Vagina (tissue), 2 donors: Measurements from ENCODE around the gene FOXRED1. TPM values are rescaled to one million over a fixed set of nuclear protein-coding genes. Genes with fewer than 3 reads are reported as not detected.

Source experiments
- DNase-seq, 2 donors: peaks; one replicate each; pipeline ENCODE4 v3.0.0-alpha.2; 2017; ENCODE audit errors: extremely low spot score in 2 of 2
- H3K27ac ChIP-seq: fragments of 200-600 bp; sonication (generic); one replicate; pipeline ENCODE4 v1.5.1; 2019
- H3K27me3 ChIP-seq: fragments of 200-600 bp; sonication (generic); one replicate; pipeline ENCODE4 v1.5.1; 2019
- H3K36me3 ChIP-seq, 2 donors: fragments of 200-600 bp; sonication (generic); one replicate each; pipeline ENCODE4 v1.5.1; 2017 to 2019
- H3K4me1 ChIP-seq: fragments of 200-600 bp; sonication (generic); one replicate; pipeline ENCODE4 v1.5.1; 2019
- H3K4me3 ChIP-seq, 2 donors: fragments of 200-600 bp; sonication (generic); 1 replicate in 1 of 2; 2 replicates in 1 of 2; pipeline ENCODE4 v1.5.1; 2016 to 2019
- H3K9me3 ChIP-seq: fragments of 200-600 bp; sonication (generic); one replicate; pipeline ENCODE4 v1.5.1; 2019
- POLR2A ChIP-seq, 2 donors: fragments of 450-650 bp; IDR thresholded peaks; one replicate each; pipeline ENCODE4 v1.6.1; 2017; ENCODE audit warnings: antibody characterized with exemption in 2 of 2, mild to moderate bottlenecking in 2 of 2, moderate library complexity in 2 of 2
- POLR2AphosphoS5 ChIP-seq, 2 donors: sonication (generic); formaldehyde crosslinking; IDR thresholded peaks; one replicate each; pipeline ENCODE4 v1.9.0; 2017; ENCODE audit warnings: antibody characterized with exemption in 2 of 2, mild to moderate bottlenecking in 2 of 2, low read depth in 1 of 2; ENCODE audit not compliant: insufficient read depth in 1 of 2
- intact Hi-C: fragments of 100-400 bp; cut with DNase I; formaldehyde crosslinking; loops from one replicate; pipeline ENCODE4 v1.15.1; 2023
- total RNA-seq: library from RNA; depleted of rRNA; stranded (reverse); fragments of >200 nt; gene quantifications from one replicate; pipeline ENCODE4 v1.2.3, GENCODE V29; 2016
- TF ChIP-seq, protein P1 (sequence below), 3 experiments: fragments of 450-650 bp in 2 of 3; fragments of 200-600 bp in 1 of 3; sonication (generic) in 1 of 3; IDR thresholded peaks; one replicate each; pipeline ENCODE4 v1.5.1; 2017 to 2019; ENCODE audit warnings: antibody characterized with exemption in 3 of 3, mild to moderate bottlenecking in 2 of 3, moderate library complexity in 2 of 3

Gene FOXRED1
- 16.7 TPM for total RNA-seq

DNA sequence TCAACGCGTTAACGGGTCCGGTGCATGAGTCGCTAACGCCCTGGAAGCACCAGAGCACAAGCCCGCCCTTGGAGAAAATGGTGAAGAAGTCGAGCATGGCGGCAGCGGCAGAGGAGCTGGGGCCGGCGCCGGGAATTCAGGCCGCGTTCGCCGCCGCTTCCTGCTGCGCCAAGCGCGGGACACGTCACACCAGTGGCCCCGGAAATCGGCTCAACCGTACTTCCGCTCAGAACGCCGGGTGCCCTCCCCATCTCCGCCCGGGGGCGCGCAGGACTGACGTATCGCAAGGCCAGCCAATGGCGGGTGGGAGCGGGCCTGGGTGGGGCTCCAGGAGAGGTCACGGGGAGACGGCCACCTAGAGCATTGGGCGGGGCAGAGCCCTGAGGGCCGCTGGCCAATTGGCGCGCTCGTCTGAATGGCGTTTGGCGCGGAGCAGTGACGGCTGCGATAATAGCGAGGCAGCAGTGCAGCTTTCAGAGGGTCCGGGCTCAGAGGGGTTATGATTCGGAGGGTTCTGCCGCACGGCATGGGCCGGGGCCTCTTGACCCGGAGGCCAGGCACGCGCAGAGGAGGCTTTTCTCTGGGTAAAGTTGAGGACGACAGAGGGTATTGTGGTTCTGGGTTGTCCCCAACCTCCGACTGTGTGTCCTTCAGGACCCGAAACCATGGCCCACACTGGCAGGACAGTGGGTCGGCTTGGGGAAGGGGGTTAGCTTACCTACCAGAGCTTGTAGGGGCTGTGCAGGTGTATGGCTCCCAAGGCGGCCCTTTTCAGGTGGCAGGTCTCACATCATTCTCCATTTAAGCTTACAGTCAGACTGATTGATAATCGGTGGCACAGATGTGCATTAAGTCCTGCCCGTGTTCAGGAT is at the start of gene FOXRED1, which contains the start of gene SRPRA:
Gene FOXRED1 (plus strand): TSS at position 447 of the 872 bp plus-strand sequence. CDS start 53 bp downstream, at position 500.
Gene SRPRA (minus strand): TSS at position 188 of the 872 bp plus-strand sequence. CDS start 91 bp downstream, at position 97.
- Histone ChIP-seq H3K4me1 (peaks cover 21% of the 10 kb centered on the region), H3K36me3 (peaks cover 0 to 37% of the 10 kb centered on the region in 2 donors), H3K4me3 (peak within 1 kb of the TSS; percentile 87 to 92), H3K27me3 (no peaks in the 10 kb centered on the region), H3K27ac (peak within 1 kb of the TSS; percentile 92), H3K9me3 (no peaks in the 10 kb centered on the region)
- peak; percentile 99 for DNase-seq
- TF ChIP-seq, protein P1, sequence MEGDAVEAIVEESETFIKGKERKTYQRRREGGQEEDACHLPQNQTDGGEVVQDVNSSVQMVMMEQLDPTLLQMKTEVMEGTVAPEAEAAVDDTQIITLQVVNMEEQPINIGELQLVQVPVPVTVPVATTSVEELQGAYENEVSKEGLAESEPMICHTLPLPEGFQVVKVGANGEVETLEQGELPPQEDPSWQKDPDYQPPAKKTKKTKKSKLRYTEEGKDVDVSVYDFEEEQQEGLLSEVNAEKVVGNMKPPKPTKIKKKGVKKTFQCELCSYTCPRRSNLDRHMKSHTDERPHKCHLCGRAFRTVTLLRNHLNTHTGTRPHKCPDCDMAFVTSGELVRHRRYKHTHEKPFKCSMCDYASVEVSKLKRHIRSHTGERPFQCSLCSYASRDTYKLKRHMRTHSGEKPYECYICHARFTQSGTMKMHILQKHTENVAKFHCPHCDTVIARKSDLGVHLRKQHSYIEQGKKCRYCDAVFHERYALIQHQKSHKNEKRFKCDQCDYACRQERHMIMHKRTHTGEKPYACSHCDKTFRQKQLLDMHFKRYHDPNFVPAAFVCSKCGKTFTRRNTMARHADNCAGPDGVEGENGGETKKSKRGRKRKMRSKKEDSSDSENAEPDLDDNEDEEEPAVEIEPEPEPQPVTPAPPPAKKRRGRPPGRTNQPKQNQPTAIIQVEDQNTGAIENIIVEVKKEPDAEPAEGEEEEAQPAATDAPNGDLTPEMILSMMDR (IDR thresholded peaks at IDR 0.05), result no peak
- TF ChIP-seq POLR2AphosphoS5 (IDR thresholded peaks at IDR 0.05; ENCODE audit: insufficient read depth in 1 of 2, low read depth in 1 of 2) (peak; percentile 96), POLR2A (IDR thresholded peaks at IDR 0.05) (peak in 1 of 2 donors; percentile 70)
- intact Hi-C loops, result loop anchor here (10.0 kb wide), 1 partner anchor 54 kb away; the partner anchor contains the start of genes FAM118B and RPUSD4

GRCh38 chr11:126219547-126219946 is 49.4 kb upstream of the FOXRED1 start:
- no peak overlapping the region for H3K27ac ChIP-seq
- TF ChIP-seq POLR2A (IDR thresholded peaks at IDR 0.05), result no peak
- no peak for TF ChIP-seq POLR2AphosphoS5 (IDR thresholded peaks at IDR 0.05; ENCODE audit: insufficient read depth in 1 of 2, low read depth in 1 of 2)
- TF ChIP-seq, protein P1 (IDR thresholded peaks at IDR 0.05), result no peak
- intact Hi-C loops, result loop anchor here (10.0 kb wide), 1 partner anchor 45 kb away; the partner anchor contains the start of genes FOXRED1 and SRPRA
- no peaks in the 10 kb centered on the region for H3K27me3 ChIP-seq
- DNase-seq, result no peak
- no peaks in the 10 kb centered on the region for H3K9me3 ChIP-seq
- no peak overlapping the region for H3K4me3 ChIP-seq
- H3K4me1 ChIP-seq, result no peaks in the 10 kb centered on the region
- H3K36me3 ChIP-seq, result no peaks in the 10 kb centered on the region

DNA sequence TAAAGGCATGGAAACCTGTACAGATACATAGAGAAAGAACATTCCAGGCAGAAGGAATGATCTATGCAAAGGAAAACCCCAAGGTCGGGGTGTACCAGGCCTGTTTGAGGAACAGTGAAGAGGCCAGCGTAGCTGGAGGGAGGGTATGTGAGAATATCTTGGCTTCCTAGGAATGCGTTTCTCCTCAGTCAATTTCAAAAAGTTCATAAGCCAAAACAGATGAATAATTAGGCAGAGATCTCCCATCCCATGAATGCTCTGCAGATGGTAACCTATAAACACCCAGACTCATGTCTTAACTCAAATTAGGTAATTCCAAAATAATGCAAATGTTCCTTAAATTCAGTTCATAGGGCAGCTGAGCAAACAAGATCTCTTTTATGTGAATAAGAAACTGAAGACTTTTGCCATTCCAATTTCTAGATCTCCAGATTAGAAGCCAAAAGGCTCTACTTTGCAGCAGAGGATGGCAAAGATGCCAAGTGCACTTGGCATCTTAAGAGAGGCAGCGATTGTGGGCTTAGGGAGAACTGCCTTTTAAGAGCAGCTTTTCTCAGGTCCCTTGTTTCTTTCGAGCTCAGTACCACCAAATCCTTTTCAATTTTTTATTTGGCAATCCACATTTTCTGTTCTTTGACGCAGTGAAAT is 44.2 kb upstream of the FOXRED1 start:
- Histone ChIP-seq H3K36me3 (no peaks in the 10 kb centered on the region), H3K27ac (no peak overlapping the region), H3K9me3 (no peaks in the 10 kb centered on the region), H3K27me3 (no peaks in the 10 kb centered on the region), H3K4me1 (no peaks in the 10 kb centered on the region), H3K4me3 (no peak overlapping the region)
- TF ChIP-seq, protein P1 (IDR thresholded peaks at IDR 0.05), result no peak
- TF ChIP-seq POLR2A (IDR thresholded peaks at IDR 0.05) (no peak), POLR2AphosphoS5 (IDR thresholded peaks at IDR 0.05; ENCODE audit: insufficient read depth in 1 of 2, low read depth in 1 of 2) (no peak)
- no peak for DNase-seq
- intact Hi-C loops, result no loop called here

DNA sequence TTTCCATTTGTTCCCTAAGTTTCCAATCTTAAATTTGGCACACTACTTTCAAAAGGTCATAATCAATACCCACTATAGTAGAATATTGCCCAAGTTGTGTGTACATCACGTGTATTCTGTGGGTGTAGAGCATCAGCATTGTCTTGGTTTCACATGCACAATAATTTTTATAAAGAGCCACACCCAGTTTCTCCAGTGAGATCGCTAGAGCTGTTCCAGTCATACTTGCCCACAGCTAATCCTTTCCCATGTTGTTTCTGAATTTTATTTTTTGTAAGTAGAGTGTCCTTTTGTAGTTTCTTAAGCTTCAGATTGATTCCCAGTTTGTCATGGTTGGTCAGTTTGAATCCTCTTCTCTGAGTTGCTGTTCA is 43.7 kb upstream of the FOXRED1 start:
- H3K27me3 ChIP-seq, result no peaks in the 10 kb centered on the region
- H3K36me3 ChIP-seq, result no peaks in the 10 kb centered on the region
- intact Hi-C loops, result no loop called here
- no peaks in the 10 kb centered on the region for H3K9me3 ChIP-seq
- no peak overlapping the region for H3K27ac ChIP-seq
- no peaks in the 10 kb centered on the region for H3K4me1 ChIP-seq
- H3K4me3 ChIP-seq, result no peak overlapping the region
- TF ChIP-seq, protein P1 (IDR thresholded peaks at IDR 0.05), result no peak
- TF ChIP-seq POLR2A (IDR thresholded peaks at IDR 0.05) (no peak), POLR2AphosphoS5 (IDR thresholded peaks at IDR 0.05; ENCODE audit: insufficient read depth in 1 of 2, low read depth in 1 of 2) (no peak)
- no peak for DNase-seq
